ENCODE measurements around the gene CAMK2A. TPM values are rescaled to one million over a fixed set of nuclear protein-coding genes. Genes with fewer than 3 reads are reported as not detected.

Gene CAMK2A
- not detected for total RNA-seq

GRCh38 chr5:150289551-150290390 is at the start of gene CAMK2A:
Gene CAMK2A (minus strand): TSS chr5:150289773. CDS start chr5:150289625, 148 bp downstream.
- ChIA-PET POLR2A (no interaction called here), CTCF (no interaction called here)
- Mint-ChIP-seq H3K4me3 (no peak within 1 kb of the TSS), H3K9me3 (no peaks in the 10 kb centered on the region), H3K4me1 (ENCODE audit: low read depth) (no peaks in the 10 kb centered on the region), H3K27me3 (no peaks in the 10 kb centered on the region), H3K27ac (no peak within 1 kb of the TSS), H3K36me3 (no peaks in the 10 kb centered on the region)
- intact Hi-C loops (cut with micrococcal nuclease): no loop called here
- no peak for DNase-seq

- no peaks in the 10 kb centered on the region for H3K36me3 Mint-ChIP-seq
- no peak overlapping the region for H3K27ac Mint-ChIP-seq
- H3K9me3 Mint-ChIP-seq: no peaks in the 10 kb centered on the region
- peaks cover 2% of the 10 kb centered on the region for H3K4me1 Mint-ChIP-seq (ENCODE audit: low read depth)
- no peak overlapping the region for H3K4me3 Mint-ChIP-seq
- DNase-seq: no peak
- intact Hi-C loops (cut with micrococcal nuclease): no loop called here
- ChIA-PET POLR2A (no interaction called here), CTCF (no interaction called here)
- no peaks in the 10 kb centered on the region for H3K27me3 Mint-ChIP-seq
Observed at GRCh38 chr5:150339165-150339564, 49.6 kb upstream of the CAMK2A start.

DNA sequence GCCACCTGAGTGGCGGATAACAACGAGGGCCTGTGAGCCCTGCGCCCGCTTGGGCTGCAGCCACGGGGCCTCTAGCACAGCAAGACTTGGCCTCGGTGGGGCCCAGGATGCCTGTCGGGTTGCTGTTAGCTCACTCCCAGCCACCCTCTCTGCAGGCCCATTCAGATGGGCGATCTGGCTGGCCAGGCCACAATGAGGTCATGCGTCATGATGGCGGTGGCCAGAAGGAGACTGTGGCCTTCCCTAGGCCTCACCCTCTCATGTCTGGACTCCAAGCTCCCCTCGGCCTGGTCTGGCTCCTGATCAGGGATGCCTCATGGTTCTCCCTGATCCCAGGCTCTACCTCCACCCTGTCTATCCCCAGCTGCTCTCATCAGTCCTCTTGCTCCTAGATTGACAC is 49.0 kb upstream of the CAMK2A start:
- ChIA-PET POLR2A (no interaction called here), CTCF (no interaction called here)
- Mint-ChIP-seq H3K4me1 (ENCODE audit: low read depth) (peaks cover 2% of the 10 kb centered on the region), H3K27me3 (no peaks in the 10 kb centered on the region), H3K9me3 (no peaks in the 10 kb centered on the region), H3K36me3 (no peaks in the 10 kb centered on the region), H3K4me3 (no peak overlapping the region), H3K27ac (no peak overlapping the region)
- no peak for DNase-seq
- intact Hi-C loops (cut with micrococcal nuclease): no loop called here

DNA sequence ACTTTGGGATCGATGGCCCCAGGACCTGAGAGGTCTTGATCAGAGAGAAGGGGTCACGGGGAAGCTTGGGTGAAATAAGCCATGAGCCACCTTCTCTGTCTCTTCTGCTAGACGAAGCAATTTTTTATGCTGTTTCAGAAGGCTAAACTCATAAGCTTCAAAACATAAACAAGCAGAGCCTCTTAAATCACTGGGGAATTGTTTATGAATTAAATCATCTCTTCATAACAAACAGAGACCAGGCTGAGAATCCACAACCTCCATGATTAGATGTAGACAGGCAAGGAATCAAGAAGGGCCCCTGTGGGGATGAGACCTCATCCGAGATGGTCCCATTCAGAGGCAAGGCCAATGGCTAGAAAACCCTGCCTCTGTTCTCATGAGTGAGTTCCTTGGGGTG is 46.2 kb upstream of the CAMK2A start:
- Mint-ChIP-seq H3K27ac (no peak overlapping the region), H3K36me3 (no peaks in the 10 kb centered on the region), H3K4me3 (no peak overlapping the region), H3K4me1 (ENCODE audit: low read depth) (peaks cover under 1% of the 10 kb centered on the region), H3K9me3 (no peaks in the 10 kb centered on the region), H3K27me3 (no peaks in the 10 kb centered on the region)
- POLR2A ChIA-PET: no interaction called here
- CTCF ChIA-PET: interaction anchor here (1.8 to 1.9 kb wide), 2 partner anchors 14 to 15 kb away, joined by 6 to 8 read pairs; no protein-coding TSS in a partner anchor
- DNase-seq: no peak
- intact Hi-C loops (cut with micrococcal nuclease): no loop called here

DNA sequence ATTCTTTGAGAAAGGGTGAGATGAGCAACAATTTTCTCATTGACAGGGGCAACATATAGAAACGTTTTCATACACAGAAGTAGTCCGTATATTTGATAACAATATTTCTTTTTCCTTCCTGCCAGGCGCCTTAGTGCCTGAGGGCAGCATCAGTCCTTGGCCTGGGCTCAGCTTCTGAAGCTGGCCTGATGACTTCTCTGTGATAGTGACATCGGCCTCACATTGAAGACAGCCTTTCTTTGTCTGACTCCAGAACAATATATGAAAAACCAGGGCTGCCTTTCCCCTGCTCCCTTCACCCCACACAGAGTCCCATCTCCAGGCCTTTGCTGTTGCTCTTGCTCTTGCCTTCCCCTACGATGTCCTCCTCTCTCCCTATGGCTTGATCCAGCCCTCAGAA is 43.8 kb upstream of the CAMK2A start:
- H3K27ac Mint-ChIP-seq: no peak overlapping the region
- no peaks in the 10 kb centered on the region for H3K36me3 Mint-ChIP-seq
- no peak for DNase-seq
- no peaks in the 10 kb centered on the region for H3K27me3 Mint-ChIP-seq
- intact Hi-C loops (cut with micrococcal nuclease): no loop called here
- H3K4me3 Mint-ChIP-seq: no peak overlapping the region
- ChIA-PET POLR2A (no interaction called here), CTCF (no interaction called here)
- H3K4me1 Mint-ChIP-seq (ENCODE audit: low read depth): no peaks in the 10 kb centered on the region
- no peaks in the 10 kb centered on the region for H3K9me3 Mint-ChIP-seq

DNA sequence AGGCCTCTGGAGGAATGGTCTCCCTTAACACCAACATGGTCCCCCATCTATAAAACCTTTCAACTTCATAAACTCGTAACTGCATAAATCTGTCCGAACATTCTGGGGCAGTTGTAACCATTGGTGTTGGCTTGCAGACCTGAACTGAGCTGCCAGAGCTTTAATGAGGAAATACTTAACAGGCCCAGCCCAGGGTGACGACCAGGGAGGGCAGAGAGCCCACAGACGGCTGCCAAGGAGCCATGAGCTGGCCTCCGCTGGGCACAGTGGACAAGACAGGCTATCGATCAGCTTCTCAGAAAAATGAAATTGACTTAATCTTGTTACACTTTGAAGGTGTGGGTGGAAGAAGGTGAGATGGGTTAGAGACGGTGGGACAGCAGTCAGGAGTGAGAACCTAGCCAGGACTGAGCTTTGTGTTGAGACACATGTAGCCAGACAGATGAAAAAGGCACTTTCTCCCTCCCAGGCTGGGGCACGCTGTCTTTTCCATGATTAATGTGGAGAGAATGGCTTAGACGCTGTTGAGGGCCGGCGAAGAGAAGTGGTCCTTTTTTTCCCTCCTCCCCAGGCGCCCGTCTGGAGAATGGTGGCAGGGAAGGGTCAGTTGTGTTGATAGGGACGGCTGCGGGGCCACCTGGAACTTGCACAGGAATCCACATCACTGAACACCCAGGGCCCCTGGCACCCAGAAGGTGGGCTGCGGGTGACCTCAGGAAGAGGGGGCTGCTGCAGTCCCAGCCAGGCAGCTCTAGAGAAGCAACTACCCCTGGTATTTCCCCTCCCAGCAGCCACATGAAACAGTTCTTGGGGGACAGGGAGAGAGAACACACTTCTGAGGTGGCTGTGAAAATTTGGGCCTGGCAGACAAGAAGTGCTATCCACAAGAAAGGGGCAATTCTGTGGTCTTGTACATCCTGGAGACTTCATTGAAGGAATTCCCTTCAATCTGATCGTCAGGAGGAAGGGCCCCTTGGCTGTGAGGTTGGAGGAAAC is 40.6 kb upstream of the CAMK2A start:
- intact Hi-C loops (cut with micrococcal nuclease): no loop called here
- DNase-seq: no peak
- H3K36me3 Mint-ChIP-seq: no peaks in the 10 kb centered on the region
- H3K4me3 Mint-ChIP-seq: no peak overlapping the region
- no peaks in the 10 kb centered on the region for H3K4me1 Mint-ChIP-seq (ENCODE audit: low read depth)
- H3K27ac Mint-ChIP-seq: no peak overlapping the region
- H3K9me3 Mint-ChIP-seq: no peaks in the 10 kb centered on the region
- POLR2A ChIA-PET: no interaction called here
- CTCF ChIA-PET: no interaction called here
- H3K27me3 Mint-ChIP-seq: no peaks in the 10 kb centered on the region

DNA sequence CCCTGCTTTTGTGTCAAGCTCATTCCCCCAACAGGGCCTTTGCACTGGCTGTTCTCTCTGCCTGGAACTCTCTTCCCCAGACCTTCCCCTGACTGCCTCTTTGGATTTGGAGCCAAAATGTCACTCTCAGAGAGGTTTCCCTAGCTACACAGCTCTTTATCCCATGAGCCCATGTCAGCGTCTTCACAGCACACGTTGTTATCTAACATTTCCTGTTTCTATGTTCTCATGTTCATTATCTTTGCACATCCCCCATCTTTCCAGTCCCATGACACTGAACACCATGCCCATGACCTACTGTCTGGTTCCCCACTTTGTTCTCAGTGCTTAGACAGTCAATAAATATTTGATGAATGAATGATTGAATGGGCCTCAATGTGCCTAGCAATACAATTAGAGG is 39.5 kb upstream of the CAMK2A start:
- H3K4me3 Mint-ChIP-seq: no peak overlapping the region
- CTCF ChIA-PET: no interaction called here
- no peaks in the 10 kb centered on the region for H3K27me3 Mint-ChIP-seq
- no peaks in the 10 kb centered on the region for H3K36me3 Mint-ChIP-seq
- POLR2A ChIA-PET: no interaction called here
- no peaks in the 10 kb centered on the region for H3K9me3 Mint-ChIP-seq
- no peak overlapping the region for H3K27ac Mint-ChIP-seq
- no peak for DNase-seq
- no peaks in the 10 kb centered on the region for H3K4me1 Mint-ChIP-seq (ENCODE audit: low read depth)
- intact Hi-C loops (cut with micrococcal nuclease): no loop called here

DNA sequence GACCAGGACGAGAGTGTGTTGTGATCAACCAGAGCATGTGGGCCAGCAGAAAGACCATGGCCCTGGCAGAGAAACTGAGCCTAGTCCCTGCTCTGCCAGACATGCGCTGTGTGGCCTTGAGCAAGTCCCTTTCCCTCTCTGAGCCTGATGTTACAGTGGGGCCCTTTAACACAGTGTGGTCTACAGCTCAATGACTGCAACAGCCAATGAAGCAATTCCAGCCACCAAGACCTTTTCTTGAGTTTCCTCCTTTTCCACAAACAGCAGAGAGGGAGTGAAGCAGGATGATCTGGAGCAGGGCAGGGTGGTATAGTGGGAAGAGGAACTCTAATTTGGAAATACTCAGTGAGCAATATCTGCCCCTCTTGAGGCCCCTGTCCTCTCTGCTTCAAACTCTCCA is 38.9 kb upstream of the CAMK2A start:
- ChIA-PET POLR2A (no interaction called here), CTCF (interaction anchor here (1.3 kb wide), 1 partner anchor 9 kb away, joined by 4 read pairs; no protein-coding TSS in a partner anchor)
- Mint-ChIP-seq H3K4me1 (ENCODE audit: low read depth) (no peaks in the 10 kb centered on the region), H3K36me3 (no peaks in the 10 kb centered on the region), H3K4me3 (no peak overlapping the region), H3K27ac (no peak overlapping the region), H3K27me3 (no peaks in the 10 kb centered on the region), H3K9me3 (no peaks in the 10 kb centered on the region)
- no peak for DNase-seq
- intact Hi-C loops (cut with micrococcal nuclease): no loop called here

DNA sequence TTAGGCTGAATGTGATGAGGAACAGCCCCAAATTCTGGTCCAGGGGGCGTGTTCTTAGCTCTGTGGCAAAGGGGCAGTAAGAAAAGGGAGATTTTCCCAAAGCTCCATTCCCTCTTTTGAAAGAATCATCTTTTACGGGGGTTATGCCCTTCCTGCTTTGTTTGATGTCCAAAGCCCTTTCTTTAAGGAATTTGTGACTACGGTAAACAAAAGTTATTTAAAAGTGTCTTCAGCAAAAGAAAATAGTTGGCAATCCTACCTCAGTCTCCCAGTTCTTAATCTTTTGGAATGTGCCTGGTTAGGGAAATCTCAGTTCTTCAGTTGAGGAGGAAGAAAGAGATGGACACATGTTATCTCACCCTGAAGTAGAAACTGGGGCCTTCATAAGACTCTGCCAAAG is 37.6 kb upstream of the CAMK2A start:
- Mint-ChIP-seq H3K4me3 (no peak overlapping the region), H3K4me1 (ENCODE audit: low read depth) (no peaks in the 10 kb centered on the region), H3K27ac (no peak overlapping the region), H3K36me3 (no peaks in the 10 kb centered on the region), H3K27me3 (no peaks in the 10 kb centered on the region), H3K9me3 (no peaks in the 10 kb centered on the region)
- ChIA-PET POLR2A (no interaction called here), CTCF (interaction anchor here (1.3 kb wide), 1 partner anchor 7 kb away, joined by 4 read pairs; no protein-coding TSS in a partner anchor)
- intact Hi-C loops (cut with micrococcal nuclease): no loop called here
- no peak for DNase-seq

GRCh38 chr5:150326707-150327106 is 37.1 kb upstream of the CAMK2A start:
- H3K27ac Mint-ChIP-seq: no peak overlapping the region
- POLR2A ChIA-PET: no interaction called here
- no peaks in the 10 kb centered on the region for H3K27me3 Mint-ChIP-seq
- H3K4me1 Mint-ChIP-seq (ENCODE audit: low read depth): peaks cover 4% of the 10 kb centered on the region
- CTCF ChIA-PET: no interaction called here
- H3K36me3 Mint-ChIP-seq: no peaks in the 10 kb centered on the region
- DNase-seq: no peak
- intact Hi-C loops (cut with micrococcal nuclease): no loop called here
- H3K4me3 Mint-ChIP-seq: no peak overlapping the region
- H3K9me3 Mint-ChIP-seq: no peaks in the 10 kb centered on the region

GRCh38 chr5:150325426-150325825 is 35.9 kb upstream of the CAMK2A start:
- peaks cover 4% of the 10 kb centered on the region for H3K4me1 Mint-ChIP-seq (ENCODE audit: low read depth)
- H3K9me3 Mint-ChIP-seq: peaks cover 2% of the 10 kb centered on the region
- ChIA-PET CTCF (no interaction called here), POLR2A (no interaction called here)
- H3K27ac Mint-ChIP-seq: no peak overlapping the region
- DNase-seq: no peak
- H3K4me3 Mint-ChIP-seq: no peak overlapping the region
- intact Hi-C loops (cut with micrococcal nuclease): no loop called here
- no peaks in the 10 kb centered on the region for H3K27me3 Mint-ChIP-seq
- no peaks in the 10 kb centered on the region for H3K36me3 Mint-ChIP-seq

- DNase-seq: no peak
- Mint-ChIP-seq H3K27ac (no peak overlapping the region), H3K4me1 (ENCODE audit: low read depth) (peaks cover 4% of the 10 kb centered on the region), H3K4me3 (no peak overlapping the region), H3K27me3 (no peaks in the 10 kb centered on the region), H3K36me3 (no peaks in the 10 kb centered on the region), H3K9me3 (peaks cover 2% of the 10 kb centered on the region)
- ChIA-PET CTCF (no interaction called here), POLR2A (no interaction called here)
- intact Hi-C loops (cut with micrococcal nuclease): no loop called here
Observed at GRCh38 chr5:150323819-150324218, 34.2 kb upstream of the CAMK2A start.

Measured in activated CD4-positive, alpha-beta memory T cell treated with anti-CD3 and anti-CD28 coated beads for 36 hours (primary cell).